GM12878 (cell line): ENCODE results near the gene NTM. TPM values are rescaled to one million over a fixed set of nuclear protein-coding genes. Genes with fewer than 3 reads are reported as not detected.

Source experiments
- ATAC-seq: fragments of 200-7000 bp; cut with Tn5 transposase; 3 replicates; pipeline ENCODE4 v1.9.1; 2020; ENCODE audit warnings: mild to moderate bottlenecking, moderate library complexity
- BruUV-seq: library from RNA; stranded (reverse); fragments of 400-500 nt; replicated peaks from 2 replicates; lab custom pipeline; 2021; lab: Mats Ljungman, UMichigan
- CTCF ChIA-PET: fragments of 300-600 bp; sonication (Branson Sonifier 250); formaldehyde crosslinking; extraction: SDS; loops from one replicate; lab custom pipeline; 2021; ENCODE audit warnings: inconsistent platforms; lab: Yijun Ruan, JAX
- POLR2A ChIA-PET: fragments of 350-600 bp; formaldehyde crosslinking; extraction: SDS; loops from one replicate; lab custom pipeline; 2021; ENCODE audit warnings: inconsistent platforms; lab: Charles Lee
- RAD21 ChIA-PET: fragments of 300-600 bp; sonication (Branson Sonifier 250); formaldehyde crosslinking; loops from one replicate; lab custom pipeline; 2023; ENCODE audit warnings: antibody characterized with exemption; ENCODE audit not compliant: unreplicated experiment; lab: Charles Lee
- SMC1A ChIA-PET: fragments of 300-600 bp; sonication (Branson Sonifier 250); formaldehyde crosslinking; loops from one replicate; lab custom pipeline; 2023; ENCODE audit not compliant: unreplicated experiment, uncharacterized antibody; lab: Charles Lee
- DNase-seq: peaks from one replicate; pipeline ENCODE4 v3.0.0-alpha.2; 2011; ENCODE audit warnings: low read depth, low spot score
- FAIRE-seq: peaks from 3 replicates; lab custom pipeline; 2011; peaks lifted over from hg19 to GRCh38; lab: Jason Lieb, UNC
- H2AFZ ChIP-seq: 2 replicates; pipeline ENCODE4 v1.6.0; 2011; ENCODE audit warnings: low read depth, low read length, control low read depth; ENCODE audit not compliant: control insufficient read depth
- H3K27ac ChIP-seq: 2 replicates; pipeline ENCODE4 v1.5.1; 2011; ENCODE audit warnings: control low read depth; ENCODE audit not compliant: control insufficient read depth, insufficient read depth
- H3K27me3 ChIP-seq, 2 experiments: replicated peaks in 1 of 2; 2 replicates each; pipeline versions ENCODE4 v1.6.0 to v1.6.1; 2011; ENCODE audit warnings: low read length in 1 of 2; ENCODE audit not compliant: control insufficient read depth in 2 of 2, insufficient read depth in 2 of 2
- H3K36me3 ChIP-seq, 2 experiments: 2 replicates each; pipeline ENCODE4 v1.5.1; 2011; ENCODE audit warnings: low read length in 1 of 2; ENCODE audit not compliant: control insufficient read depth in 2 of 2, insufficient read depth in 2 of 2
- H3K4me1 ChIP-seq: 2 replicates; pipeline ENCODE4 v1.6.1; 2011; ENCODE audit warnings: mild to moderate bottlenecking, low read length, moderate library complexity, mixed read lengths; ENCODE audit not compliant: control insufficient read depth, insufficient read depth
- H3K4me2 ChIP-seq: 2 replicates; pipeline ENCODE4 v1.6.0; 2011; ENCODE audit warnings: control low read depth; ENCODE audit not compliant: control insufficient read depth, insufficient read depth
- H3K4me3 ChIP-seq: fragments of 200-600 bp; sonication (generic); 2 replicates; pipeline ENCODE4 v1.5.1; 2016
- H3K79me2 ChIP-seq: 2 replicates; pipeline ENCODE4 v1.6.0; 2011; ENCODE audit warnings: low read length; ENCODE audit not compliant: control insufficient read depth, insufficient read depth
- H3K9ac ChIP-seq: 2 replicates; pipeline ENCODE4 v1.8.0; 2011; ENCODE audit warnings: low read length, control low read depth, mixed read lengths; ENCODE audit not compliant: control insufficient read depth, insufficient read depth
- H3K9me3 ChIP-seq: replicated peaks from 3 replicates; pipeline ENCODE4 v1.5.1; 2011; ENCODE audit warnings: mild to moderate bottlenecking, low read length; ENCODE audit not compliant: control insufficient read depth, insufficient read depth
- H4K20me1 ChIP-seq: 2 replicates; pipeline ENCODE4 v1.6.0; 2011; ENCODE audit not compliant: control insufficient read depth, insufficient read depth
- BCL11A ChIP-seq: IDR thresholded peaks from 2 replicates; pipeline ENCODE4 v1.6.1; 2011; ENCODE audit warnings: low read depth, low read length
- CBX5 ChIP-seq: sonication (generic); IDR thresholded peaks from 2 replicates; pipeline ENCODE4 v1.6.1; 2016; ENCODE audit warnings: low read depth, moderate library complexity, mild to moderate bottlenecking, inconsistent platforms
- MTA3 ChIP-seq: IDR thresholded peaks from 2 replicates; pipeline ENCODE4 v1.6.1; 2012; ENCODE audit warnings: low read length, inconsistent platforms, borderline replicate concordance
- NR2C1 ChIP-seq: fragments of 450-650 bp; IDR thresholded peaks from 2 replicates; pipeline ENCODE4 v1.6.1; 2017; ENCODE audit warnings: antibody characterized with exemption, mild to moderate bottlenecking, moderate library complexity
- PAX8 ChIP-seq: fragments of 450-650 bp; IDR thresholded peaks from 2 replicates; pipeline ENCODE4 v1.6.1; 2017; ENCODE audit warnings: mild to moderate bottlenecking, moderate library complexity
- RFX5 ChIP-seq: IDR thresholded peaks from 2 replicates; pipeline ENCODE4 v1.6.1; 2011; ENCODE audit warnings: low read depth, low read length, improper control_type of control experiment
- WGBS: methylation state at CpG from one replicate; pipeline ENCODE4 v1.1.6; 2016; ENCODE audit warnings: low lambda C conversion rate; ENCODE audit not compliant: insufficient replicate concordance, insufficient coverage; ENCODE audit errors: missing lambda C conversion rate; 5-methylcytosine and 5-hydroxymethylcytosine counted together
- in situ Hi-C: fragments of 300-500 bp; cut with MboI; formaldehyde crosslinking; loops from 9 replicates; pipeline ENCODE4 v1.14.3; 2018; ENCODE audit warnings: mixed read lengths
- intact Hi-C: fragments of 100-400 bp; cut with micrococcal nuclease; formaldehyde crosslinking; loops from one replicate; pipeline ENCODE4 v1.14.2; 2022; ENCODE audit not compliant: unreplicated experiment
- polyA plus RNA-seq, 11 experiments: library from polyadenylated mRNA; depleted of rRNA in 4 of 11; unstranded in 6 of 11; stranded (reverse) in 5 of 11; fragments of >200 nt; fragmentation: Nextera tagmentation in 4 of 11; fragmentation: Illumina TruSeq in 1 of 11; extraction: Ambion mirVana in 4 of 11; extraction: Trizol in 1 of 11; gene quantifications; 1 replicate in 1 of 11; 2 replicates in 10 of 11; pipeline versions ENCODE4 v1.2.1 to v1.2.3, GENCODE V29; 2011 to 2016; ENCODE audit warnings: inconsistent platforms in 2 of 11, missing spikeins in 2 of 11, low read depth in 1 of 11
- total RNA-seq, 4 experiments: library from RNA; depleted of rRNA in 3 of 4; stranded (reverse); fragments of >200 nt in 3 of 4; fragmentation: Illumina TruSeq in 1 of 4; extraction: Trizol in 1 of 4; gene quantifications; 2 replicates each; pipeline versions ENCODE4 v1.2.1 to v1.2.3, GENCODE V29; 2013 to 2021
- TF ChIP-seq, protein P1 (sequence below): fragments of 450-650 bp; IDR thresholded peaks from 2 replicates; pipeline ENCODE4 v1.6.1; 2016; ENCODE audit warnings: mild to moderate bottlenecking, moderate library complexity, borderline replicate concordance
- TF ChIP-seq, protein P2 (sequence below): IDR thresholded peaks from 2 replicates; pipeline ENCODE4 v1.6.1; 2011; ENCODE audit warnings: borderline replicate concordance, low read depth, mild to moderate bottlenecking, moderate library complexity, low read length; ENCODE audit not compliant: insufficient read depth, poor library complexity, severe bottlenecking
- TF ChIP-seq, protein P3 (sequence below): IDR thresholded peaks from 2 replicates; pipeline ENCODE4 v1.6.1; 2011; ENCODE audit warnings: mild to moderate bottlenecking, low read depth, low read length, moderate library complexity; ENCODE audit not compliant: insufficient replicate concordance

NTM gene
- total and polyA plus RNA-seq, 10 of the 15 experiments (the other 5 are each of a cell fraction or from before 2014, with no cell fraction given): not detected

DNA sequence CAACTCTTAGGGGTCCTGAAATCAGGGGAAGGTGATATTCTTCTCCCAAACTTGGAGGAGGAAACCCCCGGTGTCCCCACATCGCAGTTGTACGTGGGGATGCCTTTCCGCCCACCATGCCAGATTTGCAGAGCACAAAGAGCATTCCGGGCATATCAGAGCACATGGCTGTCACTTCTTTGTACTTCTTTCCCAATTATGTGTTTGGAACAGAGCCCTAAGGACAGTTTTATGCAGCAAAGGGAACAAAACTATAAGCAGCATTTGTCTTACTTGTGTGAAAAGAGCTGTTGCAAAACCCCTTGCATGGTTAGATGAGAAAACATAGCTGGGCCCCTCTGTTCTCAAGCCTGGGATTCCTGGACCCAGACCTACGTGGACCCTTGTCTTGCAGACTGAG is 41.2 kb downstream of the NTM start:
- CTCF ChIA-PET: interaction anchor here (0.6 to 1.1 kb wide), 3 partner anchors 20 to 1923 kb away, joined by 3 read pairs; no protein-coding TSS in a partner anchor
- FAIRE-seq (no peak), ATAC-seq (no peak), DNase-seq (no peak)
- WGBS: 20% methylated on average over 6 of the region's 6 CpGs
- no peaks in the 10 kb centered on the region for H3K79me2 ChIP-seq
- no peaks in the 10 kb centered on the region for H3K9me3 ChIP-seq
- no peak overlapping the region for H3K4me3 ChIP-seq
- no peak overlapping the region for H3K27ac ChIP-seq
- in situ Hi-C loops (no loop called here), intact Hi-C loops (no loop called here)
- no peak overlapping the region for H2AFZ ChIP-seq
- SMC1A ChIA-PET: no interaction called here
- H3K27me3 ChIP-seq: no peaks in the 10 kb centered on the region
- H3K36me3 ChIP-seq: no peaks in the 10 kb centered on the region
- H3K4me2 ChIP-seq: no peak overlapping the region
- H3K9ac ChIP-seq: no peak overlapping the region
- no peaks in the 10 kb centered on the region for H4K20me1 ChIP-seq
- H3K4me1 ChIP-seq: no peaks in the 10 kb centered on the region
- POLR2A ChIA-PET: no interaction called here
- RAD21 ChIA-PET: no interaction called here
- no TSS peak for BruUV-seq
- TF ChIP-seq, protein P1, sequence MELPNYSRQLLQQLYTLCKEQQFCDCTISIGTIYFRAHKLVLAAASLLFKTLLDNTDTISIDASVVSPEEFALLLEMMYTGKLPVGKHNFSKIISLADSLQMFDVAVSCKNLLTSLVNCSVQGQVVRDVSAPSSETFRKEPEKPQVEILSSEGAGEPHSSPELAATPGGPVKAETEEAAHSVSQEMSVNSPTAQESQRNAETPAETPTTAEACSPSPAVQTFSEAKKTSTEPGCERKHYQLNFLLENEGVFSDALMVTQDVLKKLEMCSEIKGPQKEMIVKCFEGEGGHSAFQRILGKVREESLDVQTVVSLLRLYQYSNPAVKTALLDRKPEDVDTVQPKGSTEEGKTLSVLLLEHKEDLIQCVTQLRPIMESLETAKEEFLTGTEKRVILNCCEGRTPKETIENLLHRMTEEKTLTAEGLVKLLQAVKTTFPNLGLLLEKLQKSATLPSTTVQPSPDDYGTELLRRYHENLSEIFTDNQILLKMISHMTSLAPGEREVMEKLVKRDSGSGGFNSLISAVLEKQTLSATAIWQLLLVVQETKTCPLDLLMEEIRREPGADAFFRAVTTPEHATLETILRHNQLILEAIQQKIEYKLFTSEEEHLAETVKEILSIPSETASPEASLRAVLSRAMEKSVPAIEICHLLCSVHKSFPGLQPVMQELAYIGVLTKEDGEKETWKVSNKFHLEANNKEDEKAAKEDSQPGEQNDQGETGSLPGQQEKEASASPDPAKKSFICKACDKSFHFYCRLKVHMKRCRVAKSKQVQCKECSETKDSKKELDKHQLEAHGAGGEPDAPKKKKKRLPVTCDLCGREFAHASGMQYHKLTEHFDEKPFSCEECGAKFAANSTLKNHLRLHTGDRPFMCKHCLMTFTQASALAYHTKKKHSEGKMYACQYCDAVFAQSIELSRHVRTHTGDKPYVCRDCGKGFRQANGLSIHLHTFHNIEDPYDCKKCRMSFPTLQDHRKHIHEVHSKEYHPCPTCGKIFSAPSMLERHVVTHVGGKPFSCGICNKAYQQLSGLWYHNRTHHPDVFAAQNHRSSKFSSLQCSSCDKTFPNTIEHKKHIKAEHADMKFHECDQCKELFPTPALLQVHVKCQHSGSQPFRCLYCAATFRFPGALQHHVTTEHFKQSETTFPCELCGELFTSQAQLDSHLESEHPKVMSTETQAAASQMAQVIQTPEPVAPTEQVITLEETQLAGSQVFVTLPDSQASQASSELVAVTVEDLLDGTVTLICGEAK: no peak
- no peak for TF ChIP-seq BCL11A
- no peak for TF ChIP-seq CBX5
- TF ChIP-seq PAX8: no peak
- TF ChIP-seq, protein P2, sequence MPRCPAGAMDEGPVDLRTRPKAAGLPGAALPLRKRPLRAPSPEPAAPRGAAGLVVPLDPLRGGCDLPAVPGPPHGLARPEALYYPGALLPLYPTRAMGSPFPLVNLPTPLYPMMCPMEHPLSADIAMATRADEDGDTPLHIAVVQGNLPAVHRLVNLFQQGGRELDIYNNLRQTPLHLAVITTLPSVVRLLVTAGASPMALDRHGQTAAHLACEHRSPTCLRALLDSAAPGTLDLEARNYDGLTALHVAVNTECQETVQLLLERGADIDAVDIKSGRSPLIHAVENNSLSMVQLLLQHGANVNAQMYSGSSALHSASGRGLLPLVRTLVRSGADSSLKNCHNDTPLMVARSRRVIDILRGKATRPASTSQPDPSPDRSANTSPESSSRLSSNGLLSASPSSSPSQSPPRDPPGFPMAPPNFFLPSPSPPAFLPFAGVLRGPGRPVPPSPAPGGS: no peak
- TF ChIP-seq MTA3: no peak
- TF ChIP-seq, protein P3, sequence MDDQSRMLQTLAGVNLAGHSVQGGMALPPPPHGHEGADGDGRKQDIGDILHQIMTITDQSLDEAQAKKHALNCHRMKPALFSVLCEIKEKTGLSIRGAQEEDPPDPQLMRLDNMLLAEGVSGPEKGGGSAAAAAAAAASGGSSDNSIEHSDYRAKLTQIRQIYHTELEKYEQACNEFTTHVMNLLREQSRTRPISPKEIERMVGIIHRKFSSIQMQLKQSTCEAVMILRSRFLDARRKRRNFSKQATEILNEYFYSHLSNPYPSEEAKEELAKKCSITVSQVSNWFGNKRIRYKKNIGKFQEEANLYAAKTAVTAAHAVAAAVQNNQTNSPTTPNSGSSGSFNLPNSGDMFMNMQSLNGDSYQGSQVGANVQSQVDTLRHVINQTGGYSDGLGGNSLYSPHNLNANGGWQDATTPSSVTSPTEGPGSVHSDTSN: no peak
- no peak for TF ChIP-seq NR2C1
- TF ChIP-seq RFX5: no peak
- TF ChIP-seq, all 136 proteins: peak for 0
